K562 (cell line): ENCODE data around the gene DPY30. TPM values are rescaled to one million over a fixed set of nuclear protein-coding genes. Genes with fewer than 3 reads are reported as not detected.

ENCODE experiments used
- BRF1 ChIP-seq: IDR thresholded peaks from 3 replicates; pipeline ENCODE4 v1.6.1; 2011; ENCODE audit warnings: borderline replicate concordance, mild to moderate bottlenecking; ENCODE audit not compliant: insufficient read length; ENCODE audit errors: extremely low read depth
- HMGXB4 ChIP-seq: sonication (generic); formaldehyde crosslinking; IDR thresholded peaks from 2 replicates; pipeline ENCODE4 v1.8.1; 2023; ENCODE audit warnings: mild to moderate bottlenecking, missing genetic modification reagents
- KAT2B ChIP-seq: IDR thresholded peaks from one replicate; pipeline ENCODE4 v1.6.1; 2012; ENCODE audit warnings: low read depth, mild to moderate bottlenecking, control low read depth, inconsistent platforms, low read length, moderate library complexity
- NFE2L1 ChIP-seq: fragments of 450-650 bp; IDR thresholded peaks from 2 replicates; pipeline ENCODE4 v1.6.1; 2016; ENCODE audit warnings: missing genetic modification characterization, low read depth, mild to moderate bottlenecking, missing compliant biosample characterization, moderate library complexity, borderline replicate concordance
- PHF8 ChIP-seq: fragments of 200-600 bp; sonication (generic); IDR thresholded peaks from 2 replicates; pipeline ENCODE4 v1.6.1; 2012; ENCODE audit warnings: mixed run types, mild to moderate bottlenecking, inconsistent platforms, low read length, moderate library complexity, borderline replicate concordance
- PRDM10 ChIP-seq: fragments of 450-650 bp; IDR thresholded peaks from 2 replicates; pipeline ENCODE4 v1.6.1; 2018; ENCODE audit not compliant: partially characterized antibody
- SRSF3 ChIP-seq: fragments of 200-400 bp; formaldehyde crosslinking; IDR thresholded peaks from 2 replicates; pipeline ENCODE4 v1.6.1; 2016; ENCODE audit warnings: mild to moderate bottlenecking, low read length, moderate library complexity; ENCODE audit not compliant: insufficient read depth
- TARDBP ChIP-seq: fragments of 450-650 bp; IDR thresholded peaks from 2 replicates; pipeline ENCODE4 v1.6.1; 2016
- TEAD4 ChIP-seq, 2 experiments: sonication (generic) in 1 of 2; formaldehyde crosslinking in 1 of 2; IDR thresholded peaks; 2 replicates each; pipeline versions ENCODE4 v1.6.1 to v1.8.0; 2012 to 2022; ENCODE audit warnings: borderline replicate concordance in 1 of 2, inconsistent platforms in 1 of 2, low read length in 1 of 2, mild to moderate bottlenecking in 1 of 2, missing genetic modification reagents in 1 of 2
- U2AF1 ChIP-seq: fragments of 200-400 bp; formaldehyde crosslinking; optimal IDR thresholded peaks from 2 replicates; pipeline ENCODE3; 2017; ENCODE audit warnings: mild to moderate bottlenecking, low read depth, low read length, moderate library complexity
- ZBTB7A ChIP-seq: IDR thresholded peaks from 2 replicates; pipeline ENCODE4 v1.6.1; 2011; ENCODE audit warnings: low read depth, mild to moderate bottlenecking, low read length, moderate library complexity, borderline replicate concordance; ENCODE audit not compliant: control insufficient read depth
- ZNF175 ChIP-seq: fragments of 200-800 bp; sonication (Bioruptor generic); IDR thresholded peaks from 2 replicates; pipeline ENCODE4 v1.6.1; 2016; ENCODE audit warnings: low read depth, mild to moderate bottlenecking, missing genetic modification characterization, missing compliant biosample characterization
- ZNF23 ChIP-seq: fragments of 250-450 bp; sonication (Bioruptor Pico); IDR thresholded peaks from 2 replicates; pipeline ENCODE4 v1.4.0; 2020; ENCODE audit warnings: mild to moderate bottlenecking
- ZNF512 ChIP-seq: IDR thresholded peaks from 2 replicates; pipeline ENCODE4 v1.6.1; 2016; ENCODE audit warnings: missing genetic modification characterization, missing compliant biosample characterization
- polyA plus RNA-seq, 8 experiments: library from polyadenylated mRNA; depleted of rRNA in 4 of 8; stranded (reverse) in 5 of 8; unstranded in 3 of 8; fragments of >200 nt; fragmentation: Nextera tagmentation in 2 of 8; fragmentation: Illumina TruSeq in 1 of 8; extraction: Ambion mirVana in 2 of 8; extraction: Trizol in 1 of 8; gene quantifications; 2 replicates each; pipeline versions ENCODE4 v1.2.1 to v1.2.3, GENCODE V29; 2011 to 2014; ENCODE audit warnings: inconsistent platforms in 1 of 8, missing spikeins in 1 of 8
- total RNA-seq, 7 experiments: library from RNA; depleted of rRNA in 6 of 7; stranded (reverse); fragments of >200 nt in 6 of 7; fragmentation: Illumina TruSeq in 2 of 7; extraction: Trizol in 2 of 7; gene quantifications; 2 replicates each; pipeline versions ENCODE4 v1.2.1 to v1.2.3, GENCODE V29; 2011 to 2021; ENCODE audit warnings: low replicate concordance in 1 of 7

DPY30 gene
- total and polyA plus RNA-seq, 9 of the 15 experiments (the other 6 are each of a cell fraction or from before 2014, with no cell fraction given) = 64.6 to 402 (median 116) TPM

GRCh38 chr2:32010670-32011484, 28.7 kb downstream of the DPY30 start, which contains the start of gene MEMO1 (continued):
- TF ChIP-seq NFE2L1 = no peak
- TF ChIP-seq ZNF512 (tag) = no peak
- TF ChIP-seq SRSF3 = no peak
- peak; percentile 41 for TF ChIP-seq PRDM10
- peak; percentile 96 for TF ChIP-seq TARDBP
- TF ChIP-seq ZNF23 (CRISPR knock-in tag) = no peak
- TF ChIP-seq ZNF175 (CRISPR knock-in tag) = peak; percentile 46; the same call in 1 of the 2 replicates
- peak; percentile 85 for TF ChIP-seq ZBTB7A
- TF ChIP-seq PHF8 = peak; percentile 75; the same call in 1 of the 2 replicates
- peak; percentile 66 for TF ChIP-seq U2AF1
- no peak for TF ChIP-seq BRF1
- TF ChIP-seq HMGXB4 (CRISPR knock-in tag) = peak; percentile 73; the same call in 1 of the 2 replicates
- TF ChIP-seq KAT2B = no peak
- TF ChIP-seq TEAD4 (IDR thresholded peaks at IDR 0.05; ENCODE audit: low read length) = peak; percentile 79
- TF ChIP-seq TEAD4 (CRISPR knock-in tag; IDR thresholded peaks at IDR 0.05; ENCODE audit: borderline replicate concordance) = peak; percentile 49; the same call in 1 of the 2 replicates
